HG03064 (cell line): ENCODE measurements around the gene ATP8B4.
"Not testable (repeated sequence)": the region's sequence is repeated elsewhere in the genome, so short reads cannot be mapped to it uniquely, and the experiment has no call there.

Experiments
- ATAC-seq: cut with Tn5 transposase; IDR thresholded peaks from one replicate; pipeline ENCODE4 v1.9.1; 2021; ENCODE audit warnings: low read depth; ENCODE audit not compliant: unreplicated experiment

ATP8B4 gene

GRCh38 chr15:50141856-50142255, 22.8 kb upstream of the ATP8B4 start:
- no peak for ATAC-seq

GRCh38 chr15:50140983-50141382, 21.9 kb upstream of the ATP8B4 start:
- ATAC-seq = no peak

DNA sequence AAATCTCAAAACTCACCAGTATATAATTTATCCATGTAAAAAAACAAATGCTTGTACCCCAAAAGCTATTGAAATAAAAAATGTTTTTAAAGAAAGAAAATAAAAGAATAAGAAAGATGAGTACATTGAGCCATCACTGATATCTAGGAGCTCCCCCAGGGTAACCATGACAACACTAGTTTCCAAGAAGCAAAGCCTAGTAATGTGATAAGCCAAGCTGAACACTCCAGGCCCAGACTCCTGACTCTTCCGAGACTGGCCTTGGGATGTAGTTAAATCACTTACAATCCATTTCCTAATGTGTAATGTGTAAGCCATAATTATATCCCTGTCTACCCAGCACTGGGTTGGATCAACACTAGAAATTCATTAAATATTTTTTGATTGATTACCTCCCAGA, 21.1 kb upstream of the ATP8B4 start:
- ATAC-seq = no peak

DNA sequence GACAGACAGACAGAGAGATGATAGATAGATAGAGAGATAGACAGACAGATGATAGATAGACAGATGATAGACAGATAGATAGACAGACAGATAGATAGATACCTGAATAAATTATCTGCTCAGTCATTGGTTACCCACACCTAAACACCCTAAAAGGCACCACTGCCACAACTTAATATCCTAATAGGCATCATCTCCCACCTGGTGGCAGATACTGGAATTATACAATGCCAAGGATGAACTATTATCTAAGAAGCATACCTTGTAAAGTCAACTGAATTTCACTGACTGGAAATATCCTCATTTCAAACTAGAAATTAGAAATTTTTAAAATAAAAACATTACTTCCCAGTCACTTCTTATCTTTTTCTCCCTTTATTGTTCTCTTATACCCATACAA, 19.4 kb upstream of the ATP8B4 start:
- no peak for ATAC-seq

DNA sequence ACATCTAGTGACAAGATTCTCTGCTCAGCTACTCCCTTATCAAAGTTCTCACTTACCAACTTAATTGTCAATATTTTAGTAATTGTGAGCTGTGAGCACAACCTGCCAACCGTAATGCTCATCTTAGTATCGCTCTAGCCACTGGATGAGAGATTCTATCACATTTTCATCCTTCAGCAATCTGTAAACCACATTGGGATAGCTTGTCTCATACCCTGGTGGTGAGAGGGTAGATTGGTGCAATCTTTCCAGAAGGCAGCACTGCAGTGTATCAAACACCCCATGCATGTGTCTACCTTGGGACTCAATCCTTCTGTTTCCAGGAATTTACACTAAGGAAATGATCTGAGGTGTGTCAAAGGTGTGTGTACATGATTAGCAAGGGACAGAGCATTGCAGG, 18.9 kb upstream of the ATP8B4 start:
- ATAC-seq = no peak

GRCh38 chr15:50137330-50137761, 18.3 kb upstream of the ATP8B4 start:
- no peak for ATAC-seq

DNA sequence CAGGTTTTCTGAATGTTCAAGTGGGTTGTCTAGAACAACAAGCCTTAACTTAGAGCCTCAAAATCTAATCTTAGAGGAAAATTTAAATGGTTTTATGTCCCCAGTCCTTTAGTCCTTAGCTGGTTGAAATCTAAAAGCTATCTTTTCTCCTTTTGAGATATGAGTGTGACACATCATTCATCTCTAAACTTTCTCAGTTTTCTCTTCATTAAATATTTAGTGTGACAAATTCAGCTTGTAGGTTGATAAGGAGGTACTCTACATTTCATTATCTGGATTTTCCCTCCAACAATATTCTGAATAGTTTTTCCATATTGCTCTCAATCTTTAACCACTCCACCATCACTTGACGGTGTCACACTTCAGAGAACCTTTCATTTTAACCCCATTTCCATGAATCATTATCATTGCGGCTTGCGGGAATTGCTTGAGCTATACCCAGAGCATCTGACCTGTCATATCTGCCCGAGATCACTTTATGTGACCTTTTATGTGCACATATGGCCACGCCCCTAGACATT, 16.1 kb upstream of the ATP8B4 start:
- ATAC-seq = peak; percentile 58

GRCh38 chr15:50134524-50135024, 15.5 kb upstream of the ATP8B4 start:
- peak; percentile 70 for ATAC-seq

- ATAC-seq = not testable (repeated sequence)
Observed at GRCh38 chr15:50132251-50132984, 13.4 kb upstream of the ATP8B4 start.

- no peak for ATAC-seq
Observed at GRCh38 chr15:50131617-50132016, 12.6 kb upstream of the ATP8B4 start.

- no peak for ATAC-seq
Observed at GRCh38 chr15:50128266-50128665, 9.2 kb upstream of the ATP8B4 start.

- no peak for ATAC-seq
Observed at GRCh38 chr15:50127255-50127777, 8.3 kb upstream of the ATP8B4 start.

GRCh38 chr15:50126072-50126471, 7.0 kb upstream of the ATP8B4 start:
- no peak for ATAC-seq

GRCh38 chr15:50124631-50125030, 5.6 kb upstream of the ATP8B4 start:
- no peak for ATAC-seq

DNA sequence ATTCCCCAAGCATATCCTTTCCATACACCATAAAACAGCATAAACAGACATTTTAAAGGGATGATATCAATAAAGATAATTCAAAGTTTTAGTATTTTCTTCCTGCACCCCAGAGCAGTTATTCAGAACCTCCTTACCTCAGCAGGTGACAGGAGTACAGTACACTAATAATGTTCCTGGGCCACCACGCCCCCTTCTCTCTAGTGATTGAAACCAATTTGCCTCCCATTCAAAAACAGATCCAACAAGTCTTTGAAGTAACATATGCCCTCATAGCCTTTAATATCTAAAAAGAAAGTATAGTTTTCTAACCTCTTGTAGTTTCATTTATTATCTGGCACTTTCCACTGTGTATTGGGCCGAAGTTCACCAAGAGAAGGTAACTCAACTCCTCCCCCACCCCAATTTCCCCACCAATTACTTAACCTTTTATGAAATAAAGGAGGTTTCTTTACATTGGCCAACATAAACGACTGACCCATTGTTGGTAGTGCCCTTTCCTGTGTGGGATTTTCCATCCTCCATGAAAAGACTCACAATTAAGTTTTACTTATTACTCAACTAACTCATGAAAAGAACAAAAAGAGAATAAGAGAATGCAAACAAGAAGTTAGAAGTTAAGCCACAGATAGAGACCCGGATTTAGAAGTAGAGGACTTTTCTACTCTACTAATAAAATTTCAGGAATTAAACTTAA, 5.0 kb upstream of the ATP8B4 start:
- ATAC-seq = no peak

GRCh38 chr15:50120729-50121128, 1.7 kb upstream of the ATP8B4 start:
- no peak for ATAC-seq

DNA sequence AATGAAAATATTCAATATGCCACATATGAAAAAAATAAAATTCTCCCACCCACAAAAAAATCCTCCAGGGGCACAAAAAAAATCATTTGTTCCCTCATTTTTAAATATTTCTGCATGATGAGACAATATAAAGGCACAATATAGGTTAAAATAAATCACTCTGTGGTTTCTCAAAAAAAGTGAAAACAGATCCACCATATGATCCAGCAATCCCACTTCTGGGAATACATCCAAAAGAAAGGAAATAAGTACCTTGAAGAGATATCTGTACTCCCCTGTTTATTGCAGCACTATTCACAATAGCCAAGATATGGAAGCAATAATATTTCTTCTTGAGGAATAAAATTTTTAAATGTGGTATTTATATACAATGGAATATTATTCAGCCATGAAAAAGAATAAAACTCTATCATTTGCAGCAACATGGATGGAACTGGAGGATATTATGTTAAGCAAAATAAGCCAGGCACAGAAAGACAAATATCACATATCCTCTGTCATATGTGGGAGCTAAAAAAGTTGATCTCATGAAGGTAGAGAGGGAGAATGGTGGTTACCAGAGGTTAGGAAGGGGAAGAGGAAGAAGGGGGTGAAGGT, 1.5 kb downstream of the ATP8B4 start:
- ATAC-seq = no peak

DNA sequence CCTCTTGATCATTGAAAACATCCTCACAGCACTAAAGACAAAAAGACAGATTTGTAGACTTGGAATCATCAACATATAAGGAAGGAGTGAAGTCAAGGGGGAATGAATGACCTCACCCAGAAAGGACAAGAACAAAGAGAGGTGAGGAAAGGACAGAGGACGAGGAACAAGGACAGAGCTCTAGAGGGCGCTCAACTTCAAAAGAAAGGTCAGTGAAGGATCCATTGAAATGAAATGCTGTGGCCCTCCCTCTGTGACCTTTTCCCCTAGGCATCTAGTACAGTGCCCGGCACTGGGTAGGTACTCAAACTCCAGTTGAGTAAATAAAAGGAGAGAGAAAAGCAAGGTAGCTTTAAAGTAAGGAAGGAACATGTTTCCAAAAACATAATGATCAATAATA, 2.6 kb downstream of the ATP8B4 start:
- no peak for ATAC-seq

- no peak for ATAC-seq
Observed at GRCh38 chr15:50113992-50114780, 4.8 kb downstream of the ATP8B4 start.

DNA sequence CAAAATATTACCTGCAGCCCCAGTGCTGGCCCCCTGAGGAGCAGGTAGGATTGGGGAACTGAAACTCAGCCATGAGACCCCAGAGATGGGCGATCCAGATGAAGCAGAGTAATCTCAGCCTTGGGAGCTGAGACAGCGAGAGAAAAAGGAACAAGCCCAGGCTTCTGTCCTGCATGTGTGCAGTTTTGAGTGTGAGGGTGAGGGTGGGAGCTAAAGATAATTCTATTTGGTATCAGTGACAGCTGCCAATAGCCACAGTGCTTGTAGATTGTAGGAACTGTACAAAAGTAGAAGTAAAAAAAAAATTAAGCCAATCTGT, 5.9 kb downstream of the ATP8B4 start:
- no peak for ATAC-seq
